HG02870 (cell line): Measurements from ENCODE around the gene ZDHHC11.

ENCODE experiments used
- ATAC-seq: cut with Tn5 transposase; IDR thresholded peaks from one replicate; pipeline ENCODE4 v1.9.1; 2021; ENCODE audit warnings: mild to moderate bottlenecking, moderate library complexity; ENCODE audit not compliant: unreplicated experiment

Gene ZDHHC11, protein sequence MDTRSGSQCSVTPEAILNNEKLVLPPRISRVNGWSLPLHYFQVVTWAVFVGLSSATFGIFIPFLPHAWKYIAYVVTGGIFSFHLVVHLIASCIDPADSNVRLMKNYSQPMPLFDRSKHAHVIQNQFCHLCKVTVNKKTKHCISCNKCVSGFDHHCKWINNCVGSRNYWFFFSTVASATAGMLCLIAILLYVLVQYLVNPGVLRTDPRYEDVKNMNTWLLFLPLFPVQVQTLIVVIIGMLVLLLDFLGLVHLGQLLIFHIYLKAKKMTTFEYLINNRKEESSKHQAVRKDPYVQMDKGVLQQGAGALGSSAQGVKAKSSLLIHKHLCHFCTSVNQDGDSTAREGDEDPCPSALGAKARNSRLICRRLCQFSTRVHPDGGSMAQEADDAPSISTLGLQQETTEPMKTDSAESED

DNA sequence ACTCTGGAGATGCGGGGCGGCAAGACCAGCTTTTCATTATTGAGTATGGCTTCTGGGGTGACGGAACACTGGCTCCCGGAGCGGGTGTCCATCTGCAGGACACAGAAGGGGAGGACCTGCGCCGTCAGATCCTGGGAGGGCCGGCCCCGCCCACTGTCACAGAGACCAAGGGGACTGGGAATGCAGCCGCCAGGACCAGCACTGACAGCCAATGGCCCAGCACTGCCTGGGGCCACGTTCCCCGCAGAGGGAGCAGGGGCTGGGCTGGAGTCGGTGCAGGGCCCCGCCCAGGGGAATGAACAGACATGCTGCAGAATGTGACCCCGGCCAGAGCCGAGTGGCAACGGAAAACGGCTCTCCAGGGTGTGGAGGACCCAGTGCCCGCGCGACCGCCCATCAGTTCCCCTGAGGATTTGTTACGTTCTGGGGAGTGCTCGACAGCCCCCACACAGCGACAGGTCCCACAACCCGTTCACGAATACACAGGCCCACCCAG lies at the start of gene ZDHHC11:
Gene ZDHHC11, minus strand, starts transcription at position 476 of the 496 bp plus-strand sequence. Its CDS starts 384 bp downstream, at position 92.
- ATAC-seq = no peak

DNA sequence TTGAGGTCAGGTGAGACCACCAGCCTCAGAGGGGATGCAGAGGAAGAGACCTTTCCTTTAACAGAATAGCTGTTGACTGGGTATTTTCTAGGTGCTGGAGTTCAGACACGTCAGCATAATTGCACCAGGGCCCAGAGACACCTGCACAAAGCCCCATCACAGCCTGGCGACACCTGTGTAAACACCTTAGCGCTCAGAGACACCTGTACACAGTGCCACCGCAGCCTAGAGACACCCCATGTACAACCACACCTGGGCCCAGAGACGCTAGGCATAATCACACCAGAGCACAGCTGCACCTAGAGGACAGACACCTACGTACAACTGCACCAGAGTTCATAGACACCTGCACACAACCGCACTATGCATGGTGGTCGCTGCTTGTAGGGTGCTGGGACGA lies 42.9 kb upstream of the ZDHHC11 start:
- ATAC-seq = no peak

DNA sequence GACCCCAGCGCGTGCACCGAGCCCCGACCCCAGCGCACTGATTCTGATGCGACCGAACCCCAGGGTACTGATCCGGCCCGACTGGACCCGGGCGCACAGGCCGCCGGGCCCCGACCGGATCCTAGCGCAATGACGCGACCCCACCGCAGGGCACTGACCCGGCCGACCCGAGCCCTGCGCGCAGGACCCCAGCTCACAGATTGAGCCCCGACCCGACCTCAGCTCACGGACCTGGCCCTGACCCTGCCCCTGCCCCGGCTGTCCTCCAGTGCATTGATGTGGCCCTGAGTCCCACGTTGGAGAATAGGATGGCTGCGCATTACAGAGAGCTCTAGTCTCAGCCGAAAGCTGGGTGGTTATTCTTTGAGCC lies 42.3 kb upstream of the ZDHHC11 start:
- peak; percentile 11 for ATAC-seq

GRCh38 chr5:892394-893136 lies 41.8 kb upstream of the ZDHHC11 start, which contains the start of the genes BRD9 and TRIP13:
Gene BRD9 (minus strand): TSS chr5:892801. CDS start chr5:892657, 144 bp downstream.
Gene TRIP13 (plus strand): TSS chr5:892884. CDS start chr5:892999, 115 bp downstream.
- ATAC-seq = peak; percentile 96

- no peak for ATAC-seq
Measured at GRCh38 chr5:891837-892393, 41.1 kb upstream of the ZDHHC11 start.

GRCh38 chr5:891117-891836 lies 40.5 kb upstream of the ZDHHC11 start:
- no peak for ATAC-seq

- ATAC-seq = no peak
Measured at GRCh38 chr5:889075-889710, 38.4 kb upstream of the ZDHHC11 start.

DNA sequence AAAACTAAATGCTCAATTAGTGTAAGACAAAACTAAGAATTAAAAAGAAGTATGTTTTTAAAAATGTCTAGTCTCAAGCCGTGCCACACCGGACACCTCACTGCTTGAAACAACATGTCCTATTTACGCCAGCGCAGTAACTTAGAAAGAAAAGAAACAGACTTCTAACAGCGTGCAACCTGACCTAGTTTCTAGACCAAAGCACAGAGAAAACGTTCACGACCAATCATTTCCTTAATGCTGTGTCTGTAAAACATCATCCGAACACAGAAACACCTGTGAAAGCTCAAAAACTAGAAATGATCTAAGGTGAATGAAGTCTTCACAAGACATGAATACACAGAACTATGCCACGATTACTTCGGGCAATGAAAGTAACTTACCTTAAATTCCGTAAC lies 37.9 kb upstream of the ZDHHC11 start:
- no peak for ATAC-seq

- ATAC-seq = no peak
Measured at GRCh38 chr5:887947-888637, 37.3 kb upstream of the ZDHHC11 start.

- no peak for ATAC-seq
Measured at GRCh38 chr5:886716-887325, 36.0 kb upstream of the ZDHHC11 start.

- no peak for ATAC-seq
Measured at GRCh38 chr5:886036-886435, 35.2 kb upstream of the ZDHHC11 start.

GRCh38 chr5:885529-885928 lies 34.7 kb upstream of the ZDHHC11 start:
- ATAC-seq = no peak

- no peak for ATAC-seq
Measured at GRCh38 chr5:885127-885442, 34.3 kb upstream of the ZDHHC11 start.

GRCh38 chr5:884345-885126 lies 33.8 kb upstream of the ZDHHC11 start:
- ATAC-seq = no peak

- no peak for ATAC-seq
Measured at GRCh38 chr5:883475-884181, 32.8 kb upstream of the ZDHHC11 start.

- ATAC-seq = no peak
Measured at GRCh38 chr5:882253-883183, 31.7 kb upstream of the ZDHHC11 start.

DNA sequence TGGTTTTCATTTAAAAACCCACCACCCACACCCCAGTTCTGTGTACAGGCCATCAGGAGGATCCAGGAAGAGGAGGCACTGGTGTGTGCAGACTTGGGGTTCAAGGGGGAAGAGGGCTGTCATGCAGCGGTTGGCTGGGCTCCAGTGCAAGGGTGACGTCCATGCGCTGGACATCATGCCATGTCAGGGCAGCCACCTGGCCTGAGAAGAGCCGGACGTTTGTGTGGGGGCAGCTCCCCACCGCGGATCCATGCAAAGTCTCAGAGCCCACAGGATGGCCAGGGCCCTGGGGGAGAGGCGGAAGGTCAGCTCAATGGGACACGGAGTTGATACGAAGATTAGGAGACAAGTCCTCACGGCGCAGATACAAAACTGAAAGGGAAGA lies 30.8 kb upstream of the ZDHHC11 start:
- no peak for ATAC-seq
